Uterus (tissue), 4 donors: Measurements from ENCODE around the gene PNN. TPM values are rescaled to one million over a fixed set of nuclear protein-coding genes. Genes with fewer than 3 reads are reported as not detected.
"Not testable (repeated sequence)": the region's sequence is repeated elsewhere in the genome, so short reads cannot be mapped to it uniquely, and the experiment has no call there.

Experiments
- DNase-seq, 2 donors: peaks; one replicate each; pipeline ENCODE4 v3.0.0-alpha.2; 2019 to 2020
- H3K27ac ChIP-seq, 2 donors: fragments of 200-600 bp; sonication (generic); 1 replicate in 1 of 2; 2 replicates in 1 of 2; pipeline ENCODE4 v1.5.1; 2016 to 2018
- H3K27me3 ChIP-seq, 2 donors: fragments of 200-600 bp; sonication (generic); one replicate each; pipeline ENCODE4 v1.5.1; 2018 to 2019; ENCODE audit warnings: control low read depth in 1 of 2
- H3K36me3 ChIP-seq, 2 donors: fragments of 200-600 bp; sonication (generic); one replicate each; pipeline ENCODE4 v1.5.1; 2019; ENCODE audit warnings: control low read depth in 1 of 2
- H3K4me1 ChIP-seq, 2 donors: fragments of 200-600 bp; sonication (generic); one replicate each; pipeline ENCODE4 v1.5.1; 2018 to 2019; ENCODE audit warnings: control low read depth in 1 of 2
- H3K4me3 ChIP-seq, 2 donors: fragments of 200-600 bp; sonication (generic); 1 replicate in 1 of 2; 2 replicates in 1 of 2; pipeline ENCODE4 v1.5.1; 2018 to 2019; ENCODE audit warnings: mild to moderate bottlenecking in 1 of 2
- H3K9me3 ChIP-seq, 2 donors: fragments of 200-600 bp; sonication (generic); one replicate each; pipeline ENCODE4 v1.5.1; 2019; ENCODE audit warnings: control low read depth in 1 of 2
- POLR2A ChIP-seq, 2 donors: fragments of 450-650 bp; IDR thresholded peaks; one replicate each; pipeline ENCODE4 v1.6.1; 2016; ENCODE audit warnings: antibody characterized with exemption in 2 of 2, mild to moderate bottlenecking in 1 of 2, moderate library complexity in 1 of 2
- intact Hi-C: fragments of 100-400 bp; cut with DNase I; formaldehyde crosslinking; loops from one replicate; pipeline ENCODE4 v1.15.1; 2023; ENCODE audit warnings: low total_unique reads
- total RNA-seq, 4 donors: library from RNA; depleted of rRNA in 3 of 4; stranded (reverse); fragments of >200 nt in 3 of 4; gene quantifications; one replicate each; pipeline versions ENCODE4 v1.1.0 to v1.2.4, GENCODE V29; 2014 to 2023
- TF ChIP-seq, protein P1 (sequence below), 4 experiments: fragments of 200-600 bp in 2 of 4; fragments of 450-650 bp in 2 of 4; sonication (generic) in 2 of 4; IDR thresholded peaks; one replicate each; pipeline ENCODE4 v1.5.1; 2016 to 2019; ENCODE audit warnings: antibody characterized with exemption in 4 of 4, mild to moderate bottlenecking in 2 of 4, moderate library complexity in 1 of 4
- donor health status: DM: yes; HTN: yes; CAD: no.

The PNN gene
- total RNA-seq, 4 donors from 2014 or later, result 17.9 to 79.0 (median 39.2) TPM

DNA sequence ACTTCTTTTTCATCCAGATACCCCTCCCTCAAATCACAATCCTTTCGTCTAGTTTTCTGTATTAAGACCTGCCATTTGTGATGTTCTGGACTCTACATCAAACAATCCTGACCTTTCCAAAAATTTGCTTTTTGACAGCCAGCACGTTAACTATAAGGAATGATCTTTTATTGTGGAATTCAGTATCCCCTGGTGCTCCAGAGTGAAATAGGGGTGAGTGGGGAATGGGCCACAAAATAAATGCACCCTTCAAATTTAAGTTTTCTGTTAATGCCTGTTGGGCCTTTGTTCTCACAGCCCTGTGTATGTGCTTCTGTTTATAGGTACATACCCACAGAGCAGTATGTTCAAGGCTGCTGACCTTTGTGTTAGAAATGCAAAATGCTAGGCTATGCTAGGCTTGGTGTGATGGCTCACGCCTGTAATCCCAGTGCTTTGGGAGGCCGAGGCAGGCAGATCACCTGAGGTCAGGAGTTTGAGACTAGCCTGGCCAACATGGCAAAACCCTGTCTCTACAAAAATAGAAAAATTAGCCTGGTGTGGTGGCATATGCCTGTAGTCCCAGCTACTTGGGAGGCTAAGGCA is 12.0 kb downstream of the PNN start:
- intact Hi-C loops, result loop anchor here (10.0 kb wide), 1 partner anchor 52 kb away; no protein-coding TSS in a partner anchor

DNA sequence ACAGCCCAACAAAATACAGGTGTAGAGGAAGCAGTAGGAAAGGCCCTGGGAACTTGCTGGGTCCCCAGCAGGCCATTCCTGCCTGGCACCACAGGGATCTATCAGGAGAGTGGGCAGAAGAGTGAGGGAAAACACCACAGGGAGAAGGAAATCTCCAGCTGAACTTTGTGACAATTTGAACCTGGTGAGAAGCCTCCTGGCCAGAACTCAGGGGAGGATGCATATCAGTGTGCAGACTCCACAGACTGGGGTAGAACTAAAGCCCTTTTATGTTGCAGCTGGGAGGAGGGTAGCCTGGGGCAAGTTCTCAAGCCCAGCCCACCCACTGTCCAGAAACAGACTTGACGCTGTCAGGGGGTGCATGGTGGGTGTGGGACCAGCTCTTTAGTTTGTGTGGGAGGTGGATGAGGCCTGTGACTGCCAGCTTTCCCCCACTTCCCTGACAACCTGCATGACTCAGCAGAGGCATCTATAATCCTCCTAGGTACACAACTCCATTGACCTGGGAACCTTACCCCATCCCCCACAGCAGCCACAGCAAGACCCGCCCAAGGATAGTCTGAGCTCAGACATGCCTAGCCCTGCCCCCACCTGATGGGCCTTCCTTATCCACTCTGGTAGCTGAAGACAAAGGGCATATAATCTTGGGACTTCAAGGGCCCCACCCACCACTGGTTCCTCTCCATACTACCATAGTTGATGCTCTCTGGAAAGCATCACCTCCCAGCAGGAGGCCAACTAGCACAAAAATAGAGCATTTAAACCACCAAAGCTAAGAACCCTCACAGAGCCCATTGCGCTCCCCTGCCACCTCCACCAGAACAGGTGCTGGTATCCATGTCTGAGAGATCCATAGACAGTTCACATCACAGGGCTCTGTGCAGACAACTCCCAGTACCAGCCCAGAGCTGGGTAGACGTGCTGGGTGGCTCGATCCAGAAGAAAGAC is 28.9 kb downstream of the PNN start:
- TF ChIP-seq, protein P1, sequence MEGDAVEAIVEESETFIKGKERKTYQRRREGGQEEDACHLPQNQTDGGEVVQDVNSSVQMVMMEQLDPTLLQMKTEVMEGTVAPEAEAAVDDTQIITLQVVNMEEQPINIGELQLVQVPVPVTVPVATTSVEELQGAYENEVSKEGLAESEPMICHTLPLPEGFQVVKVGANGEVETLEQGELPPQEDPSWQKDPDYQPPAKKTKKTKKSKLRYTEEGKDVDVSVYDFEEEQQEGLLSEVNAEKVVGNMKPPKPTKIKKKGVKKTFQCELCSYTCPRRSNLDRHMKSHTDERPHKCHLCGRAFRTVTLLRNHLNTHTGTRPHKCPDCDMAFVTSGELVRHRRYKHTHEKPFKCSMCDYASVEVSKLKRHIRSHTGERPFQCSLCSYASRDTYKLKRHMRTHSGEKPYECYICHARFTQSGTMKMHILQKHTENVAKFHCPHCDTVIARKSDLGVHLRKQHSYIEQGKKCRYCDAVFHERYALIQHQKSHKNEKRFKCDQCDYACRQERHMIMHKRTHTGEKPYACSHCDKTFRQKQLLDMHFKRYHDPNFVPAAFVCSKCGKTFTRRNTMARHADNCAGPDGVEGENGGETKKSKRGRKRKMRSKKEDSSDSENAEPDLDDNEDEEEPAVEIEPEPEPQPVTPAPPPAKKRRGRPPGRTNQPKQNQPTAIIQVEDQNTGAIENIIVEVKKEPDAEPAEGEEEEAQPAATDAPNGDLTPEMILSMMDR (IDR thresholded peaks at IDR 0.05), result no peak
- no peak for TF ChIP-seq POLR2A (IDR thresholded peaks at IDR 0.05)
- intact Hi-C loops, result no loop called here
- no peak overlapping the region for H3K4me3 ChIP-seq
- no peaks in the 10 kb centered on the region for H3K36me3 ChIP-seq
- no peak overlapping the region for H3K27ac ChIP-seq
- no peaks in the 10 kb centered on the region for H3K9me3 ChIP-seq
- H3K4me1 ChIP-seq, result no peaks in the 10 kb centered on the region
- H3K27me3 ChIP-seq, result no peaks in the 10 kb centered on the region
- DNase-seq, result no peak

More for the DNA sequence above, 12.0 kb downstream of the PNN start:
- no peaks in the 10 kb centered on the region for H3K36me3 ChIP-seq
- no peaks in the 10 kb centered on the region for H3K4me1 ChIP-seq
- no peaks in the 10 kb centered on the region for H3K9me3 ChIP-seq
- H3K27me3 ChIP-seq, result no peaks in the 10 kb centered on the region
- TF ChIP-seq POLR2A (IDR thresholded peaks at IDR 0.05), result no peak
- TF ChIP-seq, protein P1 (IDR thresholded peaks at IDR 0.05), result no peak
- H3K4me3 ChIP-seq, result no peak overlapping the region
- no peak for DNase-seq
- no peak overlapping the region for H3K27ac ChIP-seq

DNA sequence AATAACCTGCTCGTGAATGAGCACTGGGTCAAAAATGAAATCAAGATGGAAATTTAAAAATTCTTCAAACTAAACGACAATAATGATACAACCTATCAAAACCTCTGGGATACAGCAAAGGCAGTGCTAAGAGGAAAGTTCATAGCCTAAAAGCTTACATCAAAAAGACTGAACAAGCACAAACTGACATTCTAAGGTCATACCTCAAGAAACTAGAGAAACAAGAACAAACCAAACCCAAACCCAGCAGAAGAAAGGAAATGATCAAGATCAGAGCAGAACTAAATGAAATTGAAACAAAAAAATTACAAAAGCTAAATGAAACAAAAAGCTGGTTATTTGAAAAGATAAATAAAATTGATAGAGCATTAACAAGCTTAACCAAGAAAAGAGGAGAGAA is 32.4 kb downstream of the PNN start:
- H3K4me3 ChIP-seq, DNase-seq, H3K36me3 ChIP-seq, H3K27me3 ChIP-seq, H3K9me3 ChIP-seq, H3K4me1 ChIP-seq, intact Hi-C loops, H3K27ac ChIP-seq: not testable (repeated sequence)

DNA sequence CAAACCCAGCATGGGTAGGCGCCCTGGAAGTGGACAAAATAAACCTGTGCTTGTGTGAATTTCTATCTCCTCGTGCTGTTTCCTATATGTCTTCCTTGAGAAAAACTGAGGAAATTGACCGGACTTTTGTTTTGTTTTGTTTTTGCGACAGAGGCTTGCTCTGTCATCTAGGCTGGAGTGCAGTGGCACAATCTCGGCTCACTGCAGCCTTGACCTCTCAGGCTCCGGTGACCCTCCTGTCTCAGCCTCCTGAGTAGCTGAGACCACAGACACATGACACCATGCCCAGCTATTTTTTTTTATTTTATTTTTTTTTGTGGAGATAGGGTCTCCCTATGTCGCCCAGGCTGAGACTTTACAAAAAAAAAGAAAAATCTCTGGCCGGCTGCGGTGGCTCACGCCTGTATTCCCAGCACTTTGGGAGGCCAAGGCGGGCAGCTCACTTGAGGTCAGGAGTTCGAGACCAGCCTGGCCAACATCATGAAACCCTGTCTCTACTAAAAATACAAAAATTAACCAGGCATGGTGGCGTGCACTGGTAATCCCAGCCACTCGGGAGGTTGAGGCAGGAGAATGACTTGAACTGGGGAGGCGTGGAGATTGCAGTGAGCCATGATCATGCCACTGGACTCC is 36.2 kb downstream of the PNN start:
- Histone ChIP-seq H3K27me3 (no peaks in the 10 kb centered on the region), H3K4me1 (no peaks in the 10 kb centered on the region), H3K27ac (no peak overlapping the region), H3K4me3 (no peak overlapping the region), H3K36me3 (no peaks in the 10 kb centered on the region), H3K9me3 (no peaks in the 10 kb centered on the region)
- no peak for TF ChIP-seq POLR2A (IDR thresholded peaks at IDR 0.05)
- TF ChIP-seq, protein P1 (IDR thresholded peaks at IDR 0.05), result no peak
- DNase-seq, result no peak
- intact Hi-C loops, result no loop called here

DNA sequence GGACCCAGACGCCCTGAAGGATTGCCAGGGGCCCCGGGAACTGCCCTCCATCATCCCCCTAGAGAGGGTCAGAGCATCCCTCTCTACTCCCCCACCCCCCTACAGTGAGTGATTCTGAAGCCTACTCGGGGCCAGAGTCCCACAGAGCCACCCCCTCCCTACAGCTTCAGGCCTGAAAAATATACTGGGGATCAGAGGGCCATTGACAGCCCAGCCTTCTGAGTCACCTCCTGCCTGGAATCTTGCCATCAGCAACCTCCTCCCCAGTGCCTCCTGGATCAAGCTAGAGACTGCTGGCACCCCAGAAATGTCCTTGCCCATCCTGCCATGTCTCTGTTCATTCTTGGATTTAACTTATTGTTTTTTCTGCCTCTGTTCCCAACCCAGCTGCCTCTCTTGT is 37.0 kb downstream of the PNN start:
- Histone ChIP-seq H3K36me3 (no peaks in the 10 kb centered on the region), H3K27ac (no peak overlapping the region), H3K27me3 (no peaks in the 10 kb centered on the region), H3K4me3 (no peak overlapping the region), H3K4me1 (no peaks in the 10 kb centered on the region), H3K9me3 (no peaks in the 10 kb centered on the region)
- intact Hi-C loops, result no loop called here
- DNase-seq, result no peak
- TF ChIP-seq, protein P1 (IDR thresholded peaks at IDR 0.05), result no peak
